ENCODE measurements around the gene ZNF507.
A peak's percentile ranks its signal among the peaks of the same experiment; 100 is the strongest.
"Not testable (repeated sequence)": the region's sequence is repeated elsewhere in the genome, so short reads cannot be mapped to it uniquely, and the experiment has no call there.

ZNF507 gene

DNA sequence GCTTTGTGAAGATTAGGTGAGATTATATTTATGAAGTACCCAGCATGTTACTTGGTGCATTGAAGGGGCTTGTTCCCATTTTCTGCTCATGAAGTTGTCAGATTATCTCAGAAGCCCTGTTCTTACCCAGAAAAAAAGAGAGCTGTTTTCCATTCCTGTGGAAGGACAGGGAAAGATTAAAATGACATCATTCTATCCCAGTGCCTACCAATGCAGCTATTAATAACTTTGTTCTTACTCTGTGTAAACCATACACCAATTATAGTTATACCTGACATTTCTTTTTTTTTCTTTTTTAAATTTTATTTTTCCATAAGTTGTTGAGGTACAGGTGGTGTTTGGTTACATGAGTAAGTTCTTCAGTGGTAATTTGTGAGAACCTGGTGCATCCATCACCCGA is 18.6 kb downstream of the ZNF507 start:
- TF ChIP-seq, protein P1, sequence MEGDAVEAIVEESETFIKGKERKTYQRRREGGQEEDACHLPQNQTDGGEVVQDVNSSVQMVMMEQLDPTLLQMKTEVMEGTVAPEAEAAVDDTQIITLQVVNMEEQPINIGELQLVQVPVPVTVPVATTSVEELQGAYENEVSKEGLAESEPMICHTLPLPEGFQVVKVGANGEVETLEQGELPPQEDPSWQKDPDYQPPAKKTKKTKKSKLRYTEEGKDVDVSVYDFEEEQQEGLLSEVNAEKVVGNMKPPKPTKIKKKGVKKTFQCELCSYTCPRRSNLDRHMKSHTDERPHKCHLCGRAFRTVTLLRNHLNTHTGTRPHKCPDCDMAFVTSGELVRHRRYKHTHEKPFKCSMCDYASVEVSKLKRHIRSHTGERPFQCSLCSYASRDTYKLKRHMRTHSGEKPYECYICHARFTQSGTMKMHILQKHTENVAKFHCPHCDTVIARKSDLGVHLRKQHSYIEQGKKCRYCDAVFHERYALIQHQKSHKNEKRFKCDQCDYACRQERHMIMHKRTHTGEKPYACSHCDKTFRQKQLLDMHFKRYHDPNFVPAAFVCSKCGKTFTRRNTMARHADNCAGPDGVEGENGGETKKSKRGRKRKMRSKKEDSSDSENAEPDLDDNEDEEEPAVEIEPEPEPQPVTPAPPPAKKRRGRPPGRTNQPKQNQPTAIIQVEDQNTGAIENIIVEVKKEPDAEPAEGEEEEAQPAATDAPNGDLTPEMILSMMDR (conservative IDR thresholded peaks at IDR 0.05; ENCODE audit: low read depth, low read length) = no peak
- DNase-seq (ENCODE audit: low read depth) = no peak
- no peak overlapping the region for H3K4me3 ChIP-seq (ENCODE audit: low read depth, low read length)

DNA sequence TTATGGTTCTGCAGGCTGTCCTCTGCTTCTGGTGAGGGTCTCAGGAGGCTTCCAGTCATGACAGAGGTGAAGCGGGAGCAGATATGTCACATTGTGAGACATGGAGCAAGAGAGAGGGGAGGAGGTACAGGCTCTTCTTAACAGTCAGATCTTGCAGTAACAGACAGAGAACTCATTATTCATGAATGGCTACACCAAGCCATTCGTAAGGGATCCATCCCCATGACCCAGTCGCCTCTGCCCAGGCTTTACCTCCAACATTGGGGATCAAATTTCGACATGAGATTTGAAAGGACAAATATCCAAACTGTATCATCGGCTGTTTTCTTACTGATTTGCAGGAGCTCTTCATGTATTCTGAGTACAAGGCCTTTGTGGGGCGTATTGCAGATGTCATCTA is 21.7 kb downstream of the ZNF507 start:
- H3K4me3 ChIP-seq (ENCODE audit: low read depth, low read length) = no peak overlapping the region
- TF ChIP-seq, protein P1 (conservative IDR thresholded peaks at IDR 0.05; ENCODE audit: low read depth, low read length) = no peak
- no peak for DNase-seq (ENCODE audit: low read depth)

DNA sequence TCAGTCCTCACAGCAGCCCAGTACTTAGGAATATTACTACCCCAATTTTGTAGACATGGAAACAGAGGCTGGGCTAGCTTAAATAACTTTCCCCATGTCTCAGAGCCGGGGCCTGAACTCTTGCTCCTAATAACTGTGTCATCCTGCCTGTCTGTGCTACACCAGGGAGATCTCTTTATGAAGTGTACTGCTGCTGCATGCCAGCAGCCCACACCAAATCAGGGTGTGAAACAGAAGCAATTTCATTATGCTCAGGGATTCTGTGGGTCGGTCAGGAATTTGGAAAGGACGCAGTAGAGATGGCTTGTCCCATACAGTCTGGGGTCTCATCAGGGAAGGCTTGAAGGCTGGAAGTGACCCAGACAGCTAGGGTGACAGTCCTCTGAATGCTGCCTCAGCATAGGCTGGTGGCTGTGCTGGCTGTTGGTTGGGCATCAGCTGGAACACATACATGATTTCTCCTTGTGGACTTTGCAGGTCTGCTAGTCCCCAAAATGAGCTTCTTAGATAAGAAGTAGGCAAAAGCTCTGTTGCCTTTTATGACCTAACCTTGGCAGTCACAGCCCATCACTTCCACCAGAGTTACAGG is 22.6 kb downstream of the ZNF507 start:
- no peak for DNase-seq (ENCODE audit: low read depth)
- H3K4me3 ChIP-seq (ENCODE audit: low read depth, low read length) = no peak overlapping the region
- TF ChIP-seq, protein P1 (conservative IDR thresholded peaks at IDR 0.05; ENCODE audit: low read depth, low read length) = no peak

DNA sequence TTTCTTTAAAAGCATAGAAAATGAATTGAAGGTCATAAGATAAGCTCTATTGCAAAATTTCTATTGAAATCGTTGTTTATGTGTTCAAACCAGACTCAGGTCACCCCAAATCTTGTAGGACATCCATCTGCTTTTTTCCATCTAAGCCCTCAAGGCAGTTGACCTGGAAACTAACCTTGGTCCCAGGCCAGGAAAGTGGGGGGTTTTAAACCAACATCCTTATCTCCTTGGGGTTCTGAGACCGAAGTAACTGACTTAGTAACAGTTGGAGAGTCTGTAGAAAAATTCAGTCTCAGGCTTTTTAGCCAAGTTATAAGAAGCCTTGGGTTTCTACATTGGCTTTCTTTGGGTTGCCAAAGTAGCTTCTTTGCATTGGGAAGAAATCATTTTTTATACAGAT is 23.4 kb downstream of the ZNF507 start:
- TF ChIP-seq, protein P1 (conservative IDR thresholded peaks at IDR 0.05; ENCODE audit: low read depth, low read length) = no peak
- DNase-seq (ENCODE audit: low read depth) = no peak
- H3K4me3 ChIP-seq (ENCODE audit: low read depth, low read length) = no peak overlapping the region

DNA sequence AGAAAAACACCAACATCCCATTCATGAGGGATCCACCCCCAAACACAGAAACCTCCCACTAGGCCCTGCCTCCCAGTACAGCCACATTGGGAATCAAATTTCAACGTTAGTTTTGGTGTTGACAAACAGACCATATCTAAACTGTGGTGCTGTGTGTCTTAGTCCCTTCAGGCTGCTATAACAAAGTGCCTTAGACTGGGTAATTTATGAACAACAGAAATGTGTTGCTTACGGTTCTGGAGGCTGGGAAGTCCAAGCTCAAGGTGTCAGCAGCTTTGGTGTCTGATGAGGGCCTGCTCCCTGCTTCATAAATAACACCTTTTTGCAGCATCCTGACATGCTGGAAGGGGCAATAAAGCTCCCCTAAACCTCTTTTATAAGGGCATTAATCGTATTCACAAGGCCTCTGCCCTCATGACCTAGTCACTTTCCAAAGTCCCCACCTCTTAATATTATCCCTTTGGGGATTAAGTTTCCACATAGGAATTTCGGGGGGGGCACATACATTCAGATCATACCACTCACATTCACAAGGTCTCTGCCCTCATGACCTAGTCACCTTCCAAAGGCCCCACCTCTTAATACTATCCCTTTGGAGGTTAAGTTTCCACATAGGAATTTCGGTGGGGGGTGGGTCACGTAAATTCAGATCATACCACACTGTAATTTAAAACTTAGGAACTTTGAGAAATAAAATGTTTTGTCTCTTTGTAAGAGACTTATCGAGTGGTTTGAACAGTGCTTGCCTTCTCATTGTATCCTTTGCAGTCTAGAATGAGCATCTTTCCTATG is 27.5 kb downstream of the ZNF507 start:
- peak overlapping the region; percentile 2 for H3K4me3 ChIP-seq (ENCODE audit: low read depth, low read length)
- TF ChIP-seq, protein P1 (conservative IDR thresholded peaks at IDR 0.05; ENCODE audit: low read depth, low read length) = no peak
- no peak for DNase-seq (ENCODE audit: low read depth)

DNA sequence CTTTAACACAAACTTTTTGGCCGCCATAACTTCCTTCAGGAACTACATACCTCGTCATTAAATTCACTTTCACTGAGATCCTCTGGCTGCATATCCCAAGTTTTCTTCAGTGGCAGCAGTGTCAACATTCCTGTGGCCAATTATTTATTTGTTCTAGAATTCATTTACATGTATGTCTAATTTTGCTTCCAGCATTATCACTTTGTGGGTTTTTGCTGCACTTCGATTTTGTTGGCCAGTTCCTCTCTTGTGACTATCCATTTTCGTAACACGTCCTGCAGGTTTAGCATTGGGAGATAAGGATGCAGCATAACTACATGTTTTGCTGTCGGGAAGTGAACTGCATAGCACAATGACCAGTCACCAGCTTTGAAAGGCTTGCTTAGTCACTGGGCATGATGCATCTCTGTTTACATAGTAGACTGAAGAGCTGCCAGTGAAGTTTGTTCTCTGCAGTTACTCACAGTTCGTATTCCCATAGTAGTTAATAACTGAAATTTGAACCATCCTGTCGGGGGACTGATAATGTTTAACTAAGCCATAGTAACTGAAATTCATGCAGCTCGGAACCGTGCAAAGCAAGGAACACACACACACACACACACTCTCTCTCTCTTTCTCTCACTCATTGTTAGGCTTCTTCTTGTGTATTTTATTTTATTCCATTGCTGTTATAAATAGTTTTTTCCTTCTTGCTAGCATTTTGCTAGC is 28.3 kb downstream of the ZNF507 start:
- DNase-seq (ENCODE audit: low read depth) = peak; percentile 99
- H3K4me3 ChIP-seq (ENCODE audit: low read depth, low read length) = peak overlapping the region; percentile 22
- TF ChIP-seq, protein P1 (conservative IDR thresholded peaks at IDR 0.05; ENCODE audit: low read depth, low read length) = no peak

DNA sequence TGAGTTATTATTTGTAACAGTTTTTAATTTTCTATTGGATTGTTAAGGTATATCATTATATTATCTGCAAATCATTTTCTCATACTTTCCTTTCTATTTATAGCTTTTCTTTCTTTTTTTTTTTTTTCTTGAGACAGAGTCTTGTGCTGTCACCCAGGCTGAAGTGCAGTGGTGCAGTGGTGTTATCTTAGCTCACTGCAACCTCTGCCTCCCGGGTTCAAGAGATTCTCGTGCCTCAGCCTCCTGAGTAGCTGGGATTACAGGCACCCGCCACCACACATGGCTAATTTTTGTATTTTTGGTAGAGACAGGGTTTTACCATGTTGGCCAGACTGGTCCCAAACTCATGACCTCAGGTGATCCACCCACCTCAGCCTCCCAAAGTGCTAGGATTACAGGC is 29.0 kb downstream of the ZNF507 start:
- peak; percentile 15 for DNase-seq (ENCODE audit: low read depth)
- H3K4me3 ChIP-seq (ENCODE audit: low read depth, low read length) = not testable (repeated sequence)

All from choroid plexus epithelial cell (primary cell).